H1 (cell line): Measurements from ENCODE around the gene ZDHHC22.
A peak's percentile ranks its signal among the peaks of the same experiment; 100 is the strongest.

Experiments
- CTCF ChIP-seq, 3 experiments: IDR thresholded peaks; 1 replicate in 2 of 3; 2 replicates in 1 of 3; pipeline versions ENCODE4 v1.5.1 to v1.6.1; 2011; ENCODE audit warnings: low read length in 3 of 3, mild to moderate bottlenecking in 3 of 3, inconsistent platforms in 2 of 3, low read depth in 1 of 3, moderate library complexity in 1 of 3; ENCODE audit not compliant: insufficient read depth in 1 of 3; ENCODE audit errors: control extremely low read depth in 1 of 3
- EZH2 ChIP-seq: fragments of 200-600 bp; sonication (generic); IDR thresholded peaks from 2 replicates; pipeline ENCODE4 v1.7.1; 2012; ENCODE audit warnings: low read depth, mild to moderate bottlenecking, moderate library complexity, low read length, inconsistent platforms; ENCODE audit not compliant: severe bottlenecking
- FOSL1 ChIP-seq: IDR thresholded peaks from 2 replicates; pipeline ENCODE4 v1.6.1; 2011; ENCODE audit warnings: mild to moderate bottlenecking, low read depth, low read length, moderate library complexity; ENCODE audit not compliant: insufficient read depth
- JUN ChIP-seq: IDR thresholded peaks from 2 replicates; pipeline ENCODE4 v1.6.1; 2011; ENCODE audit warnings: low read depth, mild to moderate bottlenecking, improper control_type of control experiment, low read length
- JUND ChIP-seq: IDR thresholded peaks from 2 replicates; pipeline ENCODE4 v1.6.1; 2011; ENCODE audit warnings: mild to moderate bottlenecking, improper control_type of control experiment, low read length
- MAFK ChIP-seq: IDR thresholded peaks from 2 replicates; pipeline ENCODE4 v1.6.1; 2012; ENCODE audit warnings: low read depth, mild to moderate bottlenecking, improper control_type of control experiment, low read length
- POLR2A ChIP-seq, 2 experiments: IDR thresholded peaks; 1 replicate in 1 of 2; 2 replicates in 1 of 2; pipeline ENCODE4 v1.6.1; 2011; ENCODE audit warnings: low read depth in 2 of 2, low read length in 2 of 2, mild to moderate bottlenecking in 2 of 2; ENCODE audit errors: control extremely low read depth in 1 of 2
- POLR2AphosphoS5 ChIP-seq: IDR thresholded peaks from 2 replicates; pipeline ENCODE4 v1.6.1; 2011; ENCODE audit warnings: low read depth, low read length
- SIN3A ChIP-seq, 2 experiments: IDR thresholded peaks in 1 of 2; conservative IDR thresholded peaks in 1 of 2; 2 replicates each; pipeline ENCODE4 v1.6.1; 2011 to 2012; ENCODE audit warnings: low read length in 2 of 2, improper control_type of control experiment in 1 of 2, low read depth in 1 of 2, mild to moderate bottlenecking in 1 of 2
- TAF1 ChIP-seq: IDR thresholded peaks from 2 replicates; pipeline ENCODE4 v1.6.1; 2011; ENCODE audit warnings: mild to moderate bottlenecking, low read depth, low read length
- TBP ChIP-seq: IDR thresholded peaks from 2 replicates; pipeline ENCODE4 v1.6.1; 2011; ENCODE audit warnings: low read depth, low read length, improper control_type of control experiment
- TCF12 ChIP-seq: IDR thresholded peaks from 2 replicates; pipeline ENCODE4 v1.6.1; 2011; ENCODE audit warnings: low read depth, mild to moderate bottlenecking, low read length
- YY1 ChIP-seq: IDR thresholded peaks from 2 replicates; pipeline ENCODE4 v1.6.1; 2011; ENCODE audit warnings: low read depth, mild to moderate bottlenecking, low read length

- TF ChIP-seq EZH2 (no peak), CTCF (IDR thresholded peaks at IDR 0.05; ENCODE audit: control extremely low read depth in 1 of 3, insufficient read depth in 1 of 3, low read depth in 1 of 3, low read length in 3 of 3) (no peak), POLR2A (IDR thresholded peaks at IDR 0.05; ENCODE audit: control extremely low read depth in 1 of 2, low read depth in 2 of 2, low read length in 2 of 2) (no peak), POLR2AphosphoS5 (no peak), FOSL1 (no peak), MAFK (no peak), TAF1 (no peak), JUND (no peak), TBP (no peak), SIN3A (conservative IDR thresholded peaks at IDR 0.05 in 1 of 2, IDR thresholded peaks at IDR 0.05 in 1 of 2; ENCODE audit: low read depth in 1 of 2, low read length in 2 of 2) (0 out of 4 replicates have a peak, but pooled peaks of 1 of the 2 experiments have one; percentile 13), TCF12 (no peak), JUN (no peak), YY1 (no peak)
These were observed 612 bp upstream of the ZDHHC22 start for GRCh38 chr14:77142005-77142800.
